Measurements from ENCODE around the gene OTUD6A.

GRCh38 chrX:70079870-70080269, 17.6 kb downstream of the OTUD6A start:
- TF ChIP-seq POLR2AphosphoS5 (IDR thresholded peaks at IDR 0.05): no peak
- TF ChIP-seq, protein P1, sequence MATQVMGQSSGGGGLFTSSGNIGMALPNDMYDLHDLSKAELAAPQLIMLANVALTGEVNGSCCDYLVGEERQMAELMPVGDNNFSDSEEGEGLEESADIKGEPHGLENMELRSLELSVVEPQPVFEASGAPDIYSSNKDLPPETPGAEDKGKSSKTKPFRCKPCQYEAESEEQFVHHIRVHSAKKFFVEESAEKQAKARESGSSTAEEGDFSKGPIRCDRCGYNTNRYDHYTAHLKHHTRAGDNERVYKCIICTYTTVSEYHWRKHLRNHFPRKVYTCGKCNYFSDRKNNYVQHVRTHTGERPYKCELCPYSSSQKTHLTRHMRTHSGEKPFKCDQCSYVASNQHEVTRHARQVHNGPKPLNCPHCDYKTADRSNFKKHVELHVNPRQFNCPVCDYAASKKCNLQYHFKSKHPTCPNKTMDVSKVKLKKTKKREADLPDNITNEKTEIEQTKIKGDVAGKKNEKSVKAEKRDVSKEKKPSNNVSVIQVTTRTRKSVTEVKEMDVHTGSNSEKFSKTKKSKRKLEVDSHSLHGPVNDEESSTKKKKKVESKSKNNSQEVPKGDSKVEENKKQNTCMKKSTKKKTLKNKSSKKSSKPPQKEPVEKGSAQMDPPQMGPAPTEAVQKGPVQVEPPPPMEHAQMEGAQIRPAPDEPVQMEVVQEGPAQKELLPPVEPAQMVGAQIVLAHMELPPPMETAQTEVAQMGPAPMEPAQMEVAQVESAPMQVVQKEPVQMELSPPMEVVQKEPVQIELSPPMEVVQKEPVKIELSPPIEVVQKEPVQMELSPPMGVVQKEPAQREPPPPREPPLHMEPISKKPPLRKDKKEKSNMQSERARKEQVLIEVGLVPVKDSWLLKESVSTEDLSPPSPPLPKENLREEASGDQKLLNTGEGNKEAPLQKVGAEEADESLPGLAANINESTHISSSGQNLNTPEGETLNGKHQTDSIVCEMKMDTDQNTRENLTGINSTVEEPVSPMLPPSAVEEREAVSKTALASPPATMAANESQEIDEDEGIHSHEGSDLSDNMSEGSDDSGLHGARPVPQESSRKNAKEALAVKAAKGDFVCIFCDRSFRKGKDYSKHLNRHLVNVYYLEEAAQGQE (IDR thresholded peaks at IDR 0.05; ENCODE audit: borderline replicate concordance): no peak
- TF ChIP-seq CTCF (IDR thresholded peaks at IDR 0.05; ENCODE audit: poor library complexity, severe bottlenecking): no peak
- TF ChIP-seq EZH2 (IDR thresholded peaks at IDR 0.05; ENCODE audit: borderline replicate concordance, insufficient read depth, low read length, poor library complexity, severe bottlenecking): no peak
- TF ChIP-seq EP300 (conservative IDR thresholded peaks at IDR 0.05; ENCODE audit: poor library complexity, severe bottlenecking): no peak
- no peak for TF ChIP-seq TAF1 (IDR thresholded peaks at IDR 0.05; ENCODE audit: low read depth)
